Keratinocyte (primary cell): ENCODE results near the gene C11orf24. TPM values are rescaled to one million over a fixed set of nuclear protein-coding genes. Genes with fewer than 3 reads are reported as not detected.

ENCODE experiments used
- DNase-seq: peaks from one replicate; pipeline ENCODE4 v3.0.0-alpha.2; 2011; ENCODE audit warnings: low read depth, missing footprints, low spot score
- FAIRE-seq: peaks from 2 replicates; lab custom pipeline; 2011; peaks lifted over from hg19 to GRCh38; lab: Jason Lieb, UNC
- H2AFZ ChIP-seq: 2 replicates; pipeline ENCODE4 v1.6.0; 2012; ENCODE audit warnings: low read length, control low read depth, inconsistent platforms; ENCODE audit not compliant: control insufficient read depth
- H3K27ac ChIP-seq: 2 replicates; pipeline ENCODE4 v1.5.1; 2011; ENCODE audit warnings: low read length; ENCODE audit not compliant: control insufficient read depth, insufficient read depth
- H3K27me3 ChIP-seq: 3 replicates; pipeline ENCODE4 v1.6.0; 2011; ENCODE audit warnings: low read length; ENCODE audit not compliant: control insufficient read depth, insufficient read depth; ENCODE audit errors: extremely low read depth
- H3K36me3 ChIP-seq, 2 experiments: 2 replicates in 1 of 2; 3 replicates in 1 of 2; pipeline ENCODE4 v1.5.1; 2011; ENCODE audit warnings: low read length in 2 of 2, mild to moderate bottlenecking in 1 of 2; ENCODE audit not compliant: control insufficient read depth in 2 of 2, insufficient read depth in 2 of 2; ENCODE audit errors: extremely low read depth in 1 of 2
- H3K4me1 ChIP-seq: 3 replicates; pipeline ENCODE4 v1.5.1; 2011; ENCODE audit warnings: low read length; ENCODE audit not compliant: control insufficient read depth, insufficient read depth; ENCODE audit errors: extremely low read depth
- H3K4me2 ChIP-seq: 3 replicates; pipeline ENCODE4 v1.6.0; 2011; ENCODE audit warnings: low read depth, low read length; ENCODE audit not compliant: control insufficient read depth, insufficient read depth; ENCODE audit errors: extremely low read depth
- H3K4me3 ChIP-seq, 3 experiments: fragments of 200-600 bp in 1 of 3; sonication (generic) in 1 of 3; 2 replicates in 2 of 3; 3 replicates in 1 of 3; pipeline ENCODE4 v1.5.1; 2011 to 2016; ENCODE audit warnings: low read length in 3 of 3, mild to moderate bottlenecking in 3 of 3, control low read depth in 2 of 3, inconsistent platforms in 1 of 3, low read depth in 1 of 3, mixed read lengths in 1 of 3, mixed run types in 1 of 3, moderate library complexity in 1 of 3; ENCODE audit not compliant: control insufficient read depth in 2 of 3, insufficient read depth in 2 of 3; ENCODE audit errors: extremely low read depth in 1 of 3
- H3K79me2 ChIP-seq: 2 replicates; pipeline ENCODE4 v1.6.0; 2012; ENCODE audit warnings: low read length; ENCODE audit not compliant: control insufficient read depth, insufficient read depth
- H3K9ac ChIP-seq: 3 replicates; pipeline ENCODE4 v1.6.0; 2011; ENCODE audit warnings: low read length; ENCODE audit not compliant: control insufficient read depth, insufficient read depth; ENCODE audit errors: extremely low read depth
- H3K9me1 ChIP-seq: 3 replicates; pipeline ENCODE4 v1.6.0; 2011; ENCODE audit warnings: low read length; ENCODE audit not compliant: control insufficient read depth, insufficient read depth; ENCODE audit errors: extremely low read depth
- H3K9me3 ChIP-seq: 2 replicates; pipeline ENCODE4 v1.5.1; 2012; ENCODE audit warnings: low read depth, low read length; ENCODE audit not compliant: control insufficient read depth
- H4K20me1 ChIP-seq: 3 replicates; pipeline ENCODE4 v1.6.0; 2011; ENCODE audit warnings: low read length; ENCODE audit not compliant: control insufficient read depth, insufficient read depth; ENCODE audit errors: extremely low read depth
- CTCF ChIP-seq, 3 experiments: IDR thresholded peaks in 1 of 3; conservative IDR thresholded peaks in 1 of 3; optimal IDR thresholded peaks in 1 of 3; 2 replicates in 2 of 3; 3 replicates in 1 of 3; pipeline versions ENCODE3 to v1.5.1; 2011; ENCODE audit warnings: low read length in 3 of 3, mild to moderate bottlenecking in 3 of 3, moderate library complexity in 2 of 3, control low read depth in 1 of 3, inconsistent platforms in 1 of 3; ENCODE audit not compliant: insufficient read depth in 2 of 3; ENCODE audit errors: extremely low read depth in 1 of 3
- EZH2 ChIP-seq: IDR thresholded peaks from one replicate; pipeline ENCODE4 v1.6.1; 2012; ENCODE audit warnings: inconsistent platforms, mild to moderate bottlenecking, low read length, moderate library complexity
- dilution Hi-C: fragments of 300-500 bp; cut with MboI; formaldehyde crosslinking; loops from one replicate; pipeline ENCODE4 v1.7.0; 2020; ENCODE audit warnings: low sequenced_read_pairs; ENCODE audit not compliant: extremely low pct_ligation_motif_present
- polyA plus RNA-seq, 5 experiments: library from polyadenylated mRNA; depleted of rRNA in 3 of 5; stranded (reverse) in 3 of 5; stranded (forward) in 1 of 5; unstranded in 1 of 5; fragments of >200 nt; gene quantifications; 1 replicate in 1 of 5; 2 replicates in 3 of 5; 3 replicates in 1 of 5; pipeline versions ENCODE4 v1.2.1 to v1.2.3, GENCODE V29; 2011 to 2012; ENCODE audit warnings: missing spikeins in 2 of 5, low read depth in 1 of 5, low replicate concordance in 1 of 5

The C11orf24 gene
- polyA plus RNA-seq, 1 donor (not counting 4 experiments of a cell fraction or from before 2014, with no cell fraction given) = 28.4 TPM

GRCh38 chr11:68214173-68215086 is 57.3 kb downstream of the C11orf24 start:
- Histone ChIP-seq H3K27me3 (peaks cover 5% of the 10 kb centered on the region), H3K79me2 (peaks cover 30% of the 10 kb centered on the region), H3K4me3 (peak overlapping the region; percentile 63 to 90 (median 78)), H3K27ac (peak overlapping the region; percentile 81), H3K9me3 (no peaks in the 10 kb centered on the region), H3K4me2 (peak overlapping the region; percentile 84), H4K20me1 (peaks cover 25% of the 10 kb centered on the region), H3K4me1 (peaks cover 33% of the 10 kb centered on the region), H3K9me1 (peaks cover 8% of the 10 kb centered on the region), H3K9ac (peak overlapping the region; percentile 86), H2AFZ (peak overlapping the region; percentile 70), H3K36me3 (no peaks in the 10 kb centered on the region)
- TF ChIP-seq CTCF (optimal IDR thresholded peaks at IDR 0.05 in 1 of 3, IDR thresholded peaks at IDR 0.05 in 1 of 3, conservative IDR thresholded peaks at IDR 0.05 in 1 of 3; ENCODE audit: extremely low read depth in 1 of 3, insufficient read depth in 2 of 3, low read length in 3 of 3) (no peak), EZH2 (no peak)
- FAIRE-seq (no peak), DNase-seq (no peak)
- dilution Hi-C loops = no loop called here

GRCh38 chr11:68213555-68214172 is 58.1 kb downstream of the C11orf24 start:
- Histone ChIP-seq H3K9me1 (peaks cover 10% of the 10 kb centered on the region), H3K4me2 (peak overlapping the region; percentile 84), H3K79me2 (peaks cover 38% of the 10 kb centered on the region), H3K9ac (peak overlapping the region; percentile 86), H3K4me1 (peaks cover 36% of the 10 kb centered on the region), H3K27ac (peak overlapping the region; percentile 81), H3K36me3 (no peaks in the 10 kb centered on the region), H3K9me3 (no peaks in the 10 kb centered on the region), H3K4me3 (peak overlapping the region; percentile 63 to 90 (median 78)), H2AFZ (peak overlapping the region; percentile 70), H4K20me1 (peaks cover 33% of the 10 kb centered on the region), H3K27me3 (peaks cover 5% of the 10 kb centered on the region)
- FAIRE-seq (no peak), DNase-seq (no peak)
- TF ChIP-seq CTCF (optimal IDR thresholded peaks at IDR 0.05 in 1 of 3, IDR thresholded peaks at IDR 0.05 in 1 of 3, conservative IDR thresholded peaks at IDR 0.05 in 1 of 3; ENCODE audit: extremely low read depth in 1 of 3, insufficient read depth in 2 of 3, low read length in 3 of 3) (no peak), EZH2 (no peak)
- dilution Hi-C loops = no loop called here
